HepG2 (cell line): Measurements from ENCODE around the gene QKI. TPM values are rescaled to one million over a fixed set of nuclear protein-coding genes. Genes with fewer than 3 reads are reported as not detected.

Experiments used
- BRCA1 ChIP-seq: sonication (generic); formaldehyde crosslinking; IDR thresholded peaks from 2 replicates; pipeline ENCODE4 v1.4.0; 2020; ENCODE audit warnings: missing genetic modification reagents
- HNF4G ChIP-seq, 2 experiments: sonication (generic) in 1 of 2; formaldehyde crosslinking in 1 of 2; IDR thresholded peaks; 2 replicates each; pipeline versions ENCODE4 v1.4.0 to v1.6.1; 2011 to 2020; ENCODE audit warnings: borderline replicate concordance in 2 of 2, low read depth in 2 of 2, mild to moderate bottlenecking in 2 of 2, low read length in 1 of 2, missing genetic modification reagents in 1 of 2, moderate library complexity in 1 of 2
- KLF9 ChIP-seq: IDR thresholded peaks from 2 replicates; pipeline ENCODE4 v1.6.1; 2016; ENCODE audit warnings: low read depth
- KMT2B ChIP-seq: IDR thresholded peaks from 2 replicates; pipeline ENCODE4 v1.6.1; 2016; ENCODE audit warnings: missing genetic modification reagents, missing compliant biosample characterization
- MLLT10 ChIP-seq: sonication (generic); formaldehyde crosslinking; IDR thresholded peaks from 2 replicates; pipeline ENCODE4 v1.4.0; 2020; ENCODE audit warnings: missing genetic modification reagents
- MYNN ChIP-seq: sonication (generic); formaldehyde crosslinking; IDR thresholded peaks from 2 replicates; pipeline ENCODE4 v1.4.0; 2020; ENCODE audit warnings: mild to moderate bottlenecking, low read depth, missing genetic modification reagents
- RBAK ChIP-seq: sonication (generic); formaldehyde crosslinking; IDR thresholded peaks from 2 replicates; pipeline ENCODE4 v1.5.1; 2020; ENCODE audit warnings: mild to moderate bottlenecking, missing genetic modification reagents
- TEAD3 ChIP-seq: optimal IDR thresholded peaks from 2 replicates; pipeline ENCODE3; 2016; ENCODE audit warnings: borderline replicate concordance
- ZNF292 ChIP-seq: sonication (generic); formaldehyde crosslinking; IDR thresholded peaks from 2 replicates; pipeline ENCODE4 v1.8.1; 2022; ENCODE audit warnings: mild to moderate bottlenecking, low read depth, missing genetic modification reagents, borderline replicate concordance
- ZNF839 ChIP-seq: sonication (generic); formaldehyde crosslinking; IDR thresholded peaks from 2 replicates; pipeline ENCODE4 v1.4.0; 2020; ENCODE audit warnings: missing genetic modification reagents, mild to moderate bottlenecking, borderline replicate concordance
- ZNF879 ChIP-seq: sonication (generic); formaldehyde crosslinking; IDR thresholded peaks from 2 replicates; pipeline ENCODE4 v1.8.1; 2023; ENCODE audit warnings: missing genetic modification reagents
- polyA plus RNA-seq, 8 experiments: library from polyadenylated mRNA; depleted of rRNA in 3 of 8; stranded (reverse) in 7 of 8; unstranded in 1 of 8; fragments of >200 nt; fragmentation: Illumina TruSeq in 4 of 8; extraction: Trizol in 4 of 8; gene quantifications; 2 replicates each; pipeline versions ENCODE4 v1.2.1 to v1.2.3, GENCODE V29; 2011 to 2016; ENCODE audit warnings: low read depth in 4 of 8, missing spikeins in 1 of 8, mixed read lengths in 1 of 8; ENCODE audit not compliant: insufficient read depth in 1 of 8
- total RNA-seq, 5 experiments: library from RNA; depleted of rRNA; stranded (reverse); fragments of >200 nt; fragmentation: Illumina TruSeq; extraction: Trizol; gene quantifications; 2 replicates each; pipeline ENCODE4 v1.2.3, GENCODE V29; 2016; ENCODE audit warnings: low read depth in 1 of 5
- TF ChIP-seq, protein P1 (sequence below): sonication (generic); formaldehyde crosslinking; IDR thresholded peaks from 2 replicates; pipeline ENCODE4 v1.4.0; 2020; ENCODE audit warnings: missing genetic modification reagents, borderline replicate concordance
- TF ChIP-seq, protein P2 (sequence below): sonication (generic); formaldehyde crosslinking; IDR thresholded peaks from 2 replicates; pipeline ENCODE4 v1.4.0; 2020; ENCODE audit warnings: missing genetic modification reagents
- TF ChIP-seq, protein P3 (sequence below): sonication (generic); formaldehyde crosslinking; IDR thresholded peaks from 2 replicates; pipeline ENCODE4 v1.5.0; 2020; ENCODE audit warnings: missing genetic modification reagents, mild to moderate bottlenecking, borderline replicate concordance
- TF ChIP-seq, protein P4 (sequence below): fragments of 450-650 bp; IDR thresholded peaks from 2 replicates; pipeline ENCODE4 v1.6.1; 2017; ENCODE audit warnings: mild to moderate bottlenecking
- TF ChIP-seq, protein P5 (sequence below): IDR thresholded peaks from 2 replicates; pipeline ENCODE4 v1.6.1; 2016; ENCODE audit warnings: mild to moderate bottlenecking, missing biosample characterization, missing genetic modification reagents

The QKI gene
- total and polyA plus RNA-seq, 2 of the 13 experiments (the other 11 are each of a cell fraction or from before 2014, with no cell fraction given) = 136 to 137 TPM

DNA sequence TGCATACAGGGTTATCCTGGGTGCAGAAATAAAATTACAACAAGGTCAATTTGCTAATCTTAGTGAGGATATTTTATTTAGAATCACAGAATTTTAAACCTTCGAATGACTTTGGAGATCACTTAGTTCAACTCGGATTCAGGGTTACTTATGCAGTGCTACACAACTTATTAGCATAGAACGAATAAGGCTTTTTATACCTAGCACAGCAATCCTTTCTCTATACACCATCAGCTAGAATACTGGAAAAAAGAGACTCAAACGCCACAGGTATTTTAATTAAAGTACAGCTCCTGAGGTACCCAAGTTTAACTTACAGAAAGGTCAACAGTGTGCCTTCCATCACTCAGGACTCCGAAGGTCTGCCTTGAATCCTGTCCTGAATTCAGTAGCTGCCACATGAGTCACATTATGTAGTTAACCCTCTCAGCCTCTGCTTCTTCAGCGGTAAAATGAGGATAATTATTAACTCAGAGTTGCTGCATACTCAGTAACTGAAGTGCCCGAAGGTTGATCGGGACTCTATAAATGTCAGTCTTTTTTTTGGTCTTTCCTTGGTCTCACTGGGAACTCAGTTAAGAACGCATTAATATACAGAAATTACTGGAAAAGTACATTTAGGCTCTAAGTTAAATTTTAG lies 6.0 kb upstream of the QKI start (continued):
- TF ChIP-seq, protein P1, sequence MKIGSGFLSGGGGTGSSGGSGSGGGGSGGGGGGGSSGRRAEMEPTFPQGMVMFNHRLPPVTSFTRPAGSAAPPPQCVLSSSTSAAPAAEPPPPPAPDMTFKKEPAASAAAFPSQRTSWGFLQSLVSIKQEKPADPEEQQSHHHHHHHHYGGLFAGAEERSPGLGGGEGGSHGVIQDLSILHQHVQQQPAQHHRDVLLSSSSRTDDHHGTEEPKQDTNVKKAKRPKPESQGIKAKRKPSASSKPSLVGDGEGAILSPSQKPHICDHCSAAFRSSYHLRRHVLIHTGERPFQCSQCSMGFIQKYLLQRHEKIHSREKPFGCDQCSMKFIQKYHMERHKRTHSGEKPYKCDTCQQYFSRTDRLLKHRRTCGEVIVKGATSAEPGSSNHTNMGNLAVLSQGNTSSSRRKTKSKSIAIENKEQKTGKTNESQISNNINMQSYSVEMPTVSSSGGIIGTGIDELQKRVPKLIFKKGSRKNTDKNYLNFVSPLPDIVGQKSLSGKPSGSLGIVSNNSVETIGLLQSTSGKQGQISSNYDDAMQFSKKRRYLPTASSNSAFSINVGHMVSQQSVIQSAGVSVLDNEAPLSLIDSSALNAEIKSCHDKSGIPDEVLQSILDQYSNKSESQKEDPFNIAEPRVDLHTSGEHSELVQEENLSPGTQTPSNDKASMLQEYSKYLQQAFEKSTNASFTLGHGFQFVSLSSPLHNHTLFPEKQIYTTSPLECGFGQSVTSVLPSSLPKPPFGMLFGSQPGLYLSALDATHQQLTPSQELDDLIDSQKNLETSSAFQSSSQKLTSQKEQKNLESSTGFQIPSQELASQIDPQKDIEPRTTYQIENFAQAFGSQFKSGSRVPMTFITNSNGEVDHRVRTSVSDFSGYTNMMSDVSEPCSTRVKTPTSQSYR (CRISPR knock-in tag) = no peak
- no peak for TF ChIP-seq MYNN
- TF ChIP-seq, protein P2, sequence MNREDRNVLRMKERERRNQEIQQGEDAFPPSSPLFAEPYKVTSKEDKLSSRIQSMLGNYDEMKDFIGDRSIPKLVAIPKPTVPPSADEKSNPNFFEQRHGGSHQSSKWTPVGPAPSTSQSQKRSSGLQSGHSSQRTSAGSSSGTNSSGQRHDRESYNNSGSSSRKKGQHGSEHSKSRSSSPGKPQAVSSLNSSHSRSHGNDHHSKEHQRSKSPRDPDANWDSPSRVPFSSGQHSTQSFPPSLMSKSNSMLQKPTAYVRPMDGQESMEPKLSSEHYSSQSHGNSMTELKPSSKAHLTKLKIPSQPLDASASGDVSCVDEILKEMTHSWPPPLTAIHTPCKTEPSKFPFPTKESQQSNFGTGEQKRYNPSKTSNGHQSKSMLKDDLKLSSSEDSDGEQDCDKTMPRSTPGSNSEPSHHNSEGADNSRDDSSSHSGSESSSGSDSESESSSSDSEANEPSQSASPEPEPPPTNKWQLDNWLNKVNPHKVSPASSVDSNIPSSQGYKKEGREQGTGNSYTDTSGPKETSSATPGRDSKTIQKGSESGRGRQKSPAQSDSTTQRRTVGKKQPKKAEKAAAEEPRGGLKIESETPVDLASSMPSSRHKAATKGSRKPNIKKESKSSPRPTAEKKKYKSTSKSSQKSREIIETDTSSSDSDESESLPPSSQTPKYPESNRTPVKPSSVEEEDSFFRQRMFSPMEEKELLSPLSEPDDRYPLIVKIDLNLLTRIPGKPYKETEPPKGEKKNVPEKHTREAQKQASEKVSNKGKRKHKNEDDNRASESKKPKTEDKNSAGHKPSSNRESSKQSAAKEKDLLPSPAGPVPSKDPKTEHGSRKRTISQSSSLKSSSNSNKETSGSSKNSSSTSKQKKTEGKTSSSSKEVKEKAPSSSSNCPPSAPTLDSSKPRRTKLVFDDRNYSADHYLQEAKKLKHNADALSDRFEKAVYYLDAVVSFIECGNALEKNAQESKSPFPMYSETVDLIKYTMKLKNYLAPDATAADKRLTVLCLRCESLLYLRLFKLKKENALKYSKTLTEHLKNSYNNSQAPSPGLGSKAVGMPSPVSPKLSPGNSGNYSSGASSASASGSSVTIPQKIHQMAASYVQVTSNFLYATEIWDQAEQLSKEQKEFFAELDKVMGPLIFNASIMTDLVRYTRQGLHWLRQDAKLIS (CRISPR knock-in tag) = no peak; the same call in 1 of the 2 replicates
- no peak for TF ChIP-seq ZNF839 (CRISPR knock-in tag)
- TF ChIP-seq KMT2B (CRISPR knock-in tag) = peak; percentile 87
- TF ChIP-seq HNF4G (IDR thresholded peaks at IDR 0.05; ENCODE audit: borderline replicate concordance, low read depth, low read length) = no peak; the same call in 1 of the 2 replicates
- TF ChIP-seq HNF4G (CRISPR knock-in tag; IDR thresholded peaks at IDR 0.05; ENCODE audit: borderline replicate concordance, low read depth) = no peak
- peak; percentile 94 for TF ChIP-seq ZNF292 (CRISPR knock-in tag)
- TF ChIP-seq ZNF879 (CRISPR knock-in tag) = no peak
- TF ChIP-seq KLF9 (CRISPR knock-in tag) = peak; percentile 50; the same call in 1 of the 2 replicates
- TF ChIP-seq, protein P3, sequence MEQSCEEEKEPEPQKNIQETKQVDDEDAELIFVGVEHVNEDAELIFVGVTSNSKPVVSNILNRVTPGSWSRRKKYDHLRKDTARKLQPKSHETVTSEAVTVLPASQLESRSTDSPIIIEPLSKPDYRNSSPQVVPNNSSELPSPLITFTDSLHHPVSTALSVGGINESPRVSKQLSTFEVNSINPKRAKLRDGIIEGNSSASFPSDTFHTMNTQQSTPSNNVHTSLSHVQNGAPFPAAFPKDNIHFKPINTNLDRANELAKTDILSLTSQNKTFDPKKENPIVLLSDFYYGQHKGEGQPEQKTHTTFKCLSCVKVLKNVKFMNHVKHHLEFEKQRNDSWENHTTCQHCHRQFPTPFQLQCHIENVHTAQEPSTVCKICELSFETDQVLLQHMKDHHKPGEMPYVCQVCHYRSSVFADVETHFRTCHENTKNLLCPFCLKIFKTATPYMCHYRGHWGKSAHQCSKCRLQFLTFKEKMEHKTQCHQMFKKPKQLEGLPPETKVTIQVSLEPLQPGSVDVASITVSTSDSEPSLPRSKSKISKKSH = no peak
- no peak for TF ChIP-seq RBAK (CRISPR knock-in tag)
- TF ChIP-seq, protein P4, sequence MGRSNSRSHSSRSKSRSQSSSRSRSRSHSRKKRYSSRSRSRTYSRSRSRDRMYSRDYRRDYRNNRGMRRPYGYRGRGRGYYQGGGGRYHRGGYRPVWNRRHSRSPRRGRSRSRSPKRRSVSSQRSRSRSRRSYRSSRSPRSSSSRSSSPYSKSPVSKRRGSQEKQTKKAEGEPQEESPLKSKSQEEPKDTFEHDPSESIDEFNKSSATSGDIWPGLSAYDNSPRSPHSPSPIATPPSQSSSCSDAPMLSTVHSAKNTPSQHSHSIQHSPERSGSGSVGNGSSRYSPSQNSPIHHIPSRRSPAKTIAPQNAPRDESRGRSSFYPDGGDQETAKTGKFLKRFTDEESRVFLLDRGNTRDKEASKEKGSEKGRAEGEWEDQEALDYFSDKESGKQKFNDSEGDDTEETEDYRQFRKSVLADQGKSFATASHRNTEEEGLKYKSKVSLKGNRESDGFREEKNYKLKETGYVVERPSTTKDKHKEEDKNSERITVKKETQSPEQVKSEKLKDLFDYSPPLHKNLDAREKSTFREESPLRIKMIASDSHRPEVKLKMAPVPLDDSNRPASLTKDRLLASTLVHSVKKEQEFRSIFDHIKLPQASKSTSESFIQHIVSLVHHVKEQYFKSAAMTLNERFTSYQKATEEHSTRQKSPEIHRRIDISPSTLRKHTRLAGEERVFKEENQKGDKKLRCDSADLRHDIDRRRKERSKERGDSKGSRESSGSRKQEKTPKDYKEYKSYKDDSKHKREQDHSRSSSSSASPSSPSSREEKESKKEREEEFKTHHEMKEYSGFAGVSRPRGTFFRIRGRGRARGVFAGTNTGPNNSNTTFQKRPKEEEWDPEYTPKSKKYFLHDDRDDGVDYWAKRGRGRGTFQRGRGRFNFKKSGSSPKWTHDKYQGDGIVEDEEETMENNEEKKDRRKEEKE = no peak
- TF ChIP-seq, protein P5, sequence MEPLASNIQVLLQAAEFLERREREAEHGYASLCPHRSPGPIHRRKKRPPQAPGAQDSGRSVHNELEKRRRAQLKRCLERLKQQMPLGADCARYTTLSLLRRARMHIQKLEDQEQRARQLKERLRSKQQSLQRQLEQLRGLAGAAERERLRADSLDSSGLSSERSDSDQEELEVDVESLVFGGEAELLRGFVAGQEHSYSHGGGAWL (CRISPR knock-in tag) = no peak
- peak; percentile 67 for TF ChIP-seq TEAD3 (CRISPR knock-in tag)
- no peak for TF ChIP-seq BRCA1
- TF ChIP-seq MLLT10 (CRISPR knock-in tag) = no peak
